Activated naive CD8-positive, alpha-beta T cell treated with anti-CD3 and anti-CD28 coated beads for 36 hours (primary cell): ENCODE data around the gene TTC3. TPM values are rescaled to one million over a fixed set of nuclear protein-coding genes. Genes with fewer than 3 reads are reported as not detected.

ENCODE experiments used
- DNase-seq: peaks from one replicate; pipeline ENCODE4 v3.0.0; 2021
- H3K27ac Mint-ChIP-seq: one replicate; pipeline ENCODE4 v1.8.0; 2022; ENCODE audit warnings: mild to moderate bottlenecking, moderate library complexity, mixed read lengths
- H3K27me3 Mint-ChIP-seq: one replicate; pipeline ENCODE4 v1.8.0; 2022; ENCODE audit warnings: mild to moderate bottlenecking, mixed read lengths
- H3K36me3 Mint-ChIP-seq: one replicate; pipeline ENCODE4 v1.8.0; 2021; ENCODE audit warnings: mild to moderate bottlenecking, mixed read lengths
- H3K4me1 Mint-ChIP-seq: one replicate; pipeline ENCODE4 v1.8.0; 2021; ENCODE audit warnings: mixed read lengths
- H3K4me3 Mint-ChIP-seq: one replicate; pipeline ENCODE4 v1.8.0; 2022; ENCODE audit warnings: mild to moderate bottlenecking, moderate library complexity, mixed read lengths
- H3K9me3 Mint-ChIP-seq: one replicate; pipeline ENCODE4 v1.8.0; 2022; ENCODE audit warnings: mixed read lengths
- total RNA-seq, 2 experiments: library from RNA; stranded (reverse); gene quantifications; one replicate each; pipeline ENCODE4 v1.2.3, GENCODE V29; 2021

The TTC3 gene
- total RNA-seq, 2 experiments from 2014 or later: 59.1 to 61.2 TPM

GRCh38 chr21:37145635-37146111 lies 72.6 kb downstream of the TTC3 start:
- no peak for DNase-seq
- Mint-ChIP-seq H3K36me3 (peaks cover 28% of the 10 kb centered on the region), H3K9me3 (no peaks in the 10 kb centered on the region), H3K27ac (no peak overlapping the region), H3K4me3 (no peak overlapping the region), H3K4me1 (peaks cover 9% of the 10 kb centered on the region), H3K27me3 (no peaks in the 10 kb centered on the region)

- H3K27ac Mint-ChIP-seq: peak overlapping the region; percentile 1
- H3K36me3 Mint-ChIP-seq: peaks cover 26% of the 10 kb centered on the region
- H3K4me3 Mint-ChIP-seq: no peak overlapping the region
- no peaks in the 10 kb centered on the region for H3K27me3 Mint-ChIP-seq
- H3K9me3 Mint-ChIP-seq: no peaks in the 10 kb centered on the region
- no peak for DNase-seq
- peaks cover 9% of the 10 kb centered on the region for H3K4me1 Mint-ChIP-seq
Observed at GRCh38 chr21:37146320-37147235, 73.5 kb downstream of the TTC3 start.

GRCh38 chr21:37149411-37149810 lies 76.4 kb downstream of the TTC3 start:
- peaks cover 12% of the 10 kb centered on the region for H3K36me3 Mint-ChIP-seq

GRCh38 chr21:37153196-37153934 lies 80.3 kb downstream of the TTC3 start:
- Mint-ChIP-seq H3K36me3 (peaks cover 9% of the 10 kb centered on the region), H3K9me3 (no peaks in the 10 kb centered on the region)

More at GRCh38 chr21:37149411-37149810, 76.4 kb downstream of the TTC3 start:
- no peak for DNase-seq
- Mint-ChIP-seq H3K27me3 (no peaks in the 10 kb centered on the region), H3K9me3 (no peaks in the 10 kb centered on the region), H3K27ac (no peak overlapping the region), H3K4me1 (peaks cover 9% of the 10 kb centered on the region), H3K4me3 (no peak overlapping the region)

GRCh38 chr21:37153935-37154350 lies 80.9 kb downstream of the TTC3 start:
- DNase-seq: no peak
- H3K36me3 Mint-ChIP-seq: peaks cover 12% of the 10 kb centered on the region
- peaks cover 3% of the 10 kb centered on the region for H3K4me1 Mint-ChIP-seq
- H3K4me3 Mint-ChIP-seq: no peak overlapping the region
- H3K27ac Mint-ChIP-seq: no peak overlapping the region
- no peaks in the 10 kb centered on the region for H3K9me3 Mint-ChIP-seq
- no peaks in the 10 kb centered on the region for H3K27me3 Mint-ChIP-seq

More at GRCh38 chr21:37153196-37153934, 80.3 kb downstream of the TTC3 start:
- no peak for DNase-seq
- Mint-ChIP-seq H3K27me3 (no peaks in the 10 kb centered on the region), H3K4me3 (no peak overlapping the region), H3K27ac (no peak overlapping the region), H3K4me1 (no peaks in the 10 kb centered on the region)

GRCh38 chr21:37155186-37155585 lies 82.1 kb downstream of the TTC3 start:
- no peak overlapping the region for H3K27ac Mint-ChIP-seq
- DNase-seq: no peak
- no peaks in the 10 kb centered on the region for H3K9me3 Mint-ChIP-seq
- no peak overlapping the region for H3K4me3 Mint-ChIP-seq
- no peaks in the 10 kb centered on the region for H3K27me3 Mint-ChIP-seq
- H3K36me3 Mint-ChIP-seq: peaks cover 15% of the 10 kb centered on the region
- peaks cover 9% of the 10 kb centered on the region for H3K4me1 Mint-ChIP-seq

- Mint-ChIP-seq H3K4me1 (peaks cover 9% of the 10 kb centered on the region), H3K36me3 (peaks cover 15% of the 10 kb centered on the region), H3K27me3 (no peaks in the 10 kb centered on the region), H3K9me3 (no peaks in the 10 kb centered on the region), H3K27ac (no peak overlapping the region), H3K4me3 (no peak overlapping the region)
- no peak for DNase-seq
Observed at GRCh38 chr21:37157938-37158337, 84.9 kb downstream of the TTC3 start.

- Mint-ChIP-seq H3K9me3 (no peaks in the 10 kb centered on the region), H3K27me3 (no peaks in the 10 kb centered on the region), H3K36me3 (peaks cover 15% of the 10 kb centered on the region), H3K4me3 (no peak overlapping the region), H3K27ac (peak overlapping the region; percentile 47), H3K4me1 (peaks cover 9% of the 10 kb centered on the region)
- DNase-seq: peak; percentile 40
Observed at GRCh38 chr21:37159053-37159776, 86.2 kb downstream of the TTC3 start.

GRCh38 chr21:37159949-37160348 lies 86.9 kb downstream of the TTC3 start:
- H3K4me1 Mint-ChIP-seq: peaks cover 9% of the 10 kb centered on the region
- no peak overlapping the region for H3K27ac Mint-ChIP-seq
- H3K36me3 Mint-ChIP-seq: peaks cover 15% of the 10 kb centered on the region
- H3K9me3 Mint-ChIP-seq: no peaks in the 10 kb centered on the region
- no peak overlapping the region for H3K4me3 Mint-ChIP-seq
- H3K27me3 Mint-ChIP-seq: no peaks in the 10 kb centered on the region
- no peak for DNase-seq

GRCh38 chr21:37164742-37165141 lies 91.7 kb downstream of the TTC3 start:
- Mint-ChIP-seq H3K27ac (no peak overlapping the region), H3K27me3 (no peaks in the 10 kb centered on the region), H3K4me3 (no peak overlapping the region), H3K4me1 (no peaks in the 10 kb centered on the region), H3K9me3 (no peaks in the 10 kb centered on the region), H3K36me3 (peaks cover 13% of the 10 kb centered on the region)
- no peak for DNase-seq

GRCh38 chr21:37165586-37165985 lies 92.5 kb downstream of the TTC3 start:
- Mint-ChIP-seq H3K4me1 (peaks cover 5% of the 10 kb centered on the region), H3K4me3 (no peak overlapping the region), H3K27me3 (no peaks in the 10 kb centered on the region), H3K36me3 (peaks cover 13% of the 10 kb centered on the region), H3K9me3 (no peaks in the 10 kb centered on the region), H3K27ac (no peak overlapping the region)
- no peak for DNase-seq

- DNase-seq: no peak
- Mint-ChIP-seq H3K27me3 (no peaks in the 10 kb centered on the region), H3K27ac (no peak overlapping the region), H3K36me3 (peaks cover 9% of the 10 kb centered on the region), H3K9me3 (no peaks in the 10 kb centered on the region), H3K4me1 (peaks cover 5% of the 10 kb centered on the region), H3K4me3 (no peak overlapping the region)
Observed at GRCh38 chr21:37166733-37167132, 93.7 kb downstream of the TTC3 start.

- no peaks in the 10 kb centered on the region for H3K27me3 Mint-ChIP-seq
- H3K36me3 Mint-ChIP-seq: peaks cover 12% of the 10 kb centered on the region
- H3K4me3 Mint-ChIP-seq: no peak overlapping the region
- H3K9me3 Mint-ChIP-seq: no peaks in the 10 kb centered on the region
- peaks cover 5% of the 10 kb centered on the region for H3K4me1 Mint-ChIP-seq
- no peak for DNase-seq
- peak overlapping the region; percentile 10 for H3K27ac Mint-ChIP-seq
Observed at GRCh38 chr21:37168666-37169065, 95.6 kb downstream of the TTC3 start.

- no peak for DNase-seq
- Mint-ChIP-seq H3K36me3 (peaks cover 18% of the 10 kb centered on the region), H3K9me3 (no peaks in the 10 kb centered on the region), H3K4me3 (no peak overlapping the region), H3K27ac (no peak overlapping the region), H3K27me3 (no peaks in the 10 kb centered on the region), H3K4me1 (peaks cover 5% of the 10 kb centered on the region)
Observed at GRCh38 chr21:37172646-37173045, 99.6 kb downstream of the TTC3 start.

GRCh38 chr21:37176716-37177115 lies 103.7 kb downstream of the TTC3 start:
- no peak overlapping the region for H3K27ac Mint-ChIP-seq
- peaks cover 41% of the 10 kb centered on the region for H3K36me3 Mint-ChIP-seq
- H3K27me3 Mint-ChIP-seq: no peaks in the 10 kb centered on the region
- no peak overlapping the region for H3K4me3 Mint-ChIP-seq
- DNase-seq: no peak
- H3K4me1 Mint-ChIP-seq: peaks cover 1% of the 10 kb centered on the region
- H3K9me3 Mint-ChIP-seq: peaks cover 5% of the 10 kb centered on the region
